Measurements from ENCODE around the gene TMEM150C.

TMEM150C gene

DNA sequence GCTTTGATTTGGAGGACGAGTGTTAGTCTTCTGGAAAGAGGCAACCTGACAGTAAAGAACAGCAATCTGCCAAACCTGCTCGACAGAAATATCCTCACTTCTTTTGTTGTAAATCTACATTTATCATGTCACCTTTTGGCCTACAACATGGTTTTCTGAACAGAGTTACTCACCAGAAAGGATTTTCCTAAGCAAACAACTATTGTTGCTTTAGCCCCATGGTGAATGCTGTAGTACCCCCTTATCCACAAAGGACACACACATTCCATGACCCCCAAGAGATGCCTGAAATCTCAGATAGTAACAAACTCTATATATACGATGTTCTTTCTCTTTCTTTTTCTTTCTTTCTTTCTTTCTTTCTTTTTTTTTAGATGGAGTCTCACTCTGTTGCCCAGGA is 42.7 kb downstream of the TMEM150C start:
- no peak for DNase-seq (ENCODE audit: low spot score in 2 of 2)
- in situ Hi-C loops (cut with MboI; ENCODE audit: low sequenced_read_pairs) = no loop called here
- H3K27me3 ChIP-seq (ENCODE audit: low read depth) = no peaks in the 10 kb centered on the region
- no peaks in the 10 kb centered on the region for H3K4me1 ChIP-seq
- H3K4me3 ChIP-seq = no peak overlapping the region
- no peaks in the 10 kb centered on the region for H3K9me3 ChIP-seq
- no peaks in the 10 kb centered on the region for H3K36me3 ChIP-seq (replicated peaks)

DNA sequence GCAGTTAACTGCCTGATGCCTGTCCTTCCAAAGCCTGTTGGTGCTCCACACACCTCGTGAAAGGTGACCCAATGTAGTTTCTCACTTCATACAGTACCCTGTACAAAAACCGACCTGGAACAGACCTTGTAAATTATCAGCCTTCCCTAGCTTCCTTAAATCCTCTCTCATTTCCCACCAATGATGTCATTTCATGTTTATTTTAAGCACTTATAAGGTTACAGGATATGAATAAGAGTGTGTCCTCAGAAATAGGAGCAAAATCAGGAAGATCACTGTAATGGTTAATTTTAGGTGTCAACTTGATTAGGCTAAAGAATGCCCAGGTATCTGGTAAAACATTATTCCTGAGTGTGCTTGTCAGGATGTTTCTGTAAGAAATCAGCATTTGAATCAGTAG is 44.7 kb downstream of the TMEM150C start:
- Histone ChIP-seq H3K4me3 (no peak overlapping the region), H3K9me3 (no peaks in the 10 kb centered on the region), H3K4me1 (no peaks in the 10 kb centered on the region), H3K27me3 (ENCODE audit: low read depth) (no peaks in the 10 kb centered on the region), H3K36me3 (replicated peaks) (no peaks in the 10 kb centered on the region)
- DNase-seq (ENCODE audit: low spot score in 2 of 2) = no peak
- in situ Hi-C loops (cut with MboI; ENCODE audit: low sequenced_read_pairs) = no loop called here

DNA sequence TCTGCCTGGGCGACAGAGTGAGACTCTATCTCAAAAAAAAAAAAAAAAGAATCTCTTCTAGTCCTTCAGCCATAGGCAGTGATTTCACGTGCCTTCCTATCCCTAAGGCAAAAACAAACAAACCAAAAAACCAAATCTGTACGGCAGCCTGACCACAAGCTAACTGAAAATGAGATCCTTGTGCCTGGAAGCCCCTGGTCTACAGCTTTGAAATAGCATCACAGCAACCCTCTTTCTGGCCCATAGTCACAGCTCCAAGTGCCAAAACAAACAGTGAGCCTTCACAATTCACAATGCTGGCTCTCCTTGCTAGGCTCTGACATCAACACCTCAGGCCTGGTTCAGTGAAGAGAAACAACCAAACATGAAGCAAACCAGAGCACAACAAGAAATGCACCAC is 46.1 kb downstream of the TMEM150C start:
- no peaks in the 10 kb centered on the region for H3K27me3 ChIP-seq (ENCODE audit: low read depth)
- H3K36me3 ChIP-seq (replicated peaks) = no peaks in the 10 kb centered on the region
- no peaks in the 10 kb centered on the region for H3K9me3 ChIP-seq
- no peaks in the 10 kb centered on the region for H3K4me1 ChIP-seq
- DNase-seq (ENCODE audit: low spot score in 2 of 2) = no peak
- no peak overlapping the region for H3K4me3 ChIP-seq
- in situ Hi-C loops (cut with MboI; ENCODE audit: low sequenced_read_pairs) = no loop called here

DNA sequence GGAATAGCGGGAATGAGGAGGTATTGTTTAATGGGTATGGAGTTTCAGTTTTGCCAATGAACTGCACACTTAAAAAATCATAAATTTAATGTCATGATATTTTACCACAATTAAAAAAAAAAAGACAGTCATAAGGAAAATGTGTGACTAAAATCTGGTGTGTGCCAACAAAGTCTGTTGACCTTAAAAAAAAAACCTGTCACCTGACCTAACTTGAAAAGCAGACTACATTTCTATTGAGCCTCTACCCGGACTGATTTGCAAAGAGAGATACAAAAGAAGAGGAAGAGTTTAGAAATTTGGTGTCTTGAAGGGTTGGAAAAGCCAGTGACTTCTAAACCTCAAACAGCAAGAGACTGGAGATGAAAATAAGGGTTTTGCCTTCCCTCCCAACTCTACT is 48.4 kb downstream of the TMEM150C start:
- Histone ChIP-seq H3K27me3 (ENCODE audit: low read depth) (no peaks in the 10 kb centered on the region), H3K4me1 (no peaks in the 10 kb centered on the region), H3K36me3 (replicated peaks) (no peaks in the 10 kb centered on the region), H3K9me3 (no peaks in the 10 kb centered on the region), H3K4me3 (no peak overlapping the region)
- DNase-seq (ENCODE audit: low spot score in 2 of 2) = no peak
- in situ Hi-C loops (cut with MboI; ENCODE audit: low sequenced_read_pairs) = no loop called here

DNA sequence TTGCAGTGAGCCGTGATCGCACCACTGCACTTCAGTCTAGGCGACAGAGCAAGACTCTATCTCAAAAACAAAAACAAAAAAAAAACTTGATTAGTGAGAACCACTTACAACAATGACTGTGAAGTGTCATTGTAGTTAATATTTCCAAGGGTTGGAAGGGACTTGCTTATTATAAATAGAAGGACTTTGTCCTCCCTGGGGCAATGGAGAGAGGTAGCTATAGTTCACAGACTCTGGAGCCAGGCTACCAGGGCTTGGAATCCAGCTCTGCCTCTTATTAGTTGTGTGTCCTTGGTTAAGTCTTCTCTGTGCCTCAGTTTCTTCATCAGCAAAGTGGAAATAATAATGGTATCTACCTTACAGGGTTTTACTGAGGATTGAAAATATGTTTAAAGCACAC is 51.6 kb downstream of the TMEM150C start:
- H3K4me3 ChIP-seq = no peak overlapping the region
- no peaks in the 10 kb centered on the region for H3K9me3 ChIP-seq
- in situ Hi-C loops (cut with MboI; ENCODE audit: low sequenced_read_pairs) = no loop called here
- no peaks in the 10 kb centered on the region for H3K4me1 ChIP-seq
- H3K36me3 ChIP-seq (replicated peaks) = no peaks in the 10 kb centered on the region
- H3K27me3 ChIP-seq (ENCODE audit: low read depth) = no peaks in the 10 kb centered on the region
- DNase-seq (ENCODE audit: low spot score in 2 of 2) = no peak

DNA sequence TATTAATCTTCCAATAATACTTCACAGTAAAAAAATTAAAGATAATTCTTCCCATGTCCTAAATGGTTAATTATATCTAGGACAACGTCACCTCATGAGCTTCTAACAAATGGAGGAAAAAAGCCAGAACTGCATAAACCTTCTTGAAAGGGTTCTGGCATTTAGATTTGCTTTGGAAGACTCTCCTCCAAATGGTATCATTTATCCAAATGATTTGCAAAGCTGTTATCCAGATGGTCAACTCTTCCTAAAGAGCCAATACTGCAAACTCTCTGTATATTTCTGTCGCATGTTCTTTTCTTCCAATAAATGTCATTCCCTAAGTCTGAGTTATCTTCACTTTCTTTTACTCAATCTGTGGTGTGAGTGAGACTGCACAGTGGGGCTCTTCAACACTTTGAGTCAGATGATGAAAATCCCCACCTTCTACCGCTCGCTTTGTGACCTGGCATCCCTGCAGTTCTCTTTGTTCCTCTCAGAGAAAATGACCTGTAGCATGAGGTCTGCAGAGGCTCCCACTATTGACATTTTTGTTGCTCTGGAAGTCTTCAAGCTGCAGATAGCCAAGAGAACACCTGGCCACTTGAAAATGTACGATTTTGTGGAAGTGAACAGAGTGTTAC is 52.9 kb downstream of the TMEM150C start:
- Histone ChIP-seq H3K4me1 (no peaks in the 10 kb centered on the region), H3K4me3 (no peak overlapping the region), H3K27me3 (ENCODE audit: low read depth) (no peaks in the 10 kb centered on the region), H3K36me3 (replicated peaks) (no peaks in the 10 kb centered on the region), H3K9me3 (no peaks in the 10 kb centered on the region)
- in situ Hi-C loops (cut with MboI; ENCODE audit: low sequenced_read_pairs) = no loop called here
- DNase-seq (ENCODE audit: low spot score in 2 of 2) = no peak

DNA sequence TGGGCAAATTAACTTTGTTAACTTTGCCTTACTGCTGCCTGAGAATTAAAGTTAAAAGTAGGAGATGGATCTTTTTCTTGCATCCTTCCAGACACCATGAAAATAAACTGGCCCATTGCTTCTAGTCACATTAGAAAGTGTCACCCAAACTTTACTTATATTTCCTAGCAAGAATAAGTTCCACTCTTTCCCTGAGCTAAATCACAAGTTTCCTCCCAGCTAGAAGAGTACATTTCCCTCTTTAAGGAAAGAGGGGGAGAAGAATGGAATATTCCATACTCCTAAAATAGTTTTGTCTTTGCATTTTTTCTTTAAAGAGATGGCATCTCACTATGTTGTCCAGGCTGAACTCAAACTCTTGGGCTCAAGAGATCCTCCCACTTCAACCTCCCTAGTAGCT is 53.8 kb downstream of the TMEM150C start:
- no peak overlapping the region for H3K4me3 ChIP-seq
- H3K27me3 ChIP-seq (ENCODE audit: low read depth) = no peaks in the 10 kb centered on the region
- H3K9me3 ChIP-seq = no peaks in the 10 kb centered on the region
- in situ Hi-C loops (cut with MboI; ENCODE audit: low sequenced_read_pairs) = no loop called here
- H3K36me3 ChIP-seq (replicated peaks) = no peaks in the 10 kb centered on the region
- no peaks in the 10 kb centered on the region for H3K4me1 ChIP-seq
- DNase-seq (ENCODE audit: low spot score in 2 of 2) = no peak

DNA sequence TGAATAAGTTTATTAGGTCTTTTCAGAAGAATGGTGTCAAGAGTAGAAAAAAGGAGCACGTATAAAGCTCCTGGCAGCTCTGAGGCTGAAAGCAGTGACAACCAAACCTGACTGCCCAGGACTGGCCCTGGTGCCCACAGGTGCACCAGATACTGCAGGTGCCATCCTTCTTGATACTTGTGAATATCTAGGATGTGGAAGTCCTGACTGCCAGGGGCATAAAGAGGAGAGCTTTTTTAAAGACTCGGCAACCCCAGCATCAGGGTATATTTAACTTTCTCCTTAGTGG is 60.7 kb downstream of the TMEM150C start:
- Histone ChIP-seq H3K4me3 (no peak overlapping the region), H3K4me1 (peaks cover 20% of the 10 kb centered on the region), H3K9me3 (no peaks in the 10 kb centered on the region), H3K36me3 (replicated peaks) (no peaks in the 10 kb centered on the region), H3K27me3 (ENCODE audit: low read depth) (no peaks in the 10 kb centered on the region)
- no peak for DNase-seq (ENCODE audit: low spot score in 2 of 2)
- in situ Hi-C loops (cut with MboI; ENCODE audit: low sequenced_read_pairs) = no loop called here

DNA sequence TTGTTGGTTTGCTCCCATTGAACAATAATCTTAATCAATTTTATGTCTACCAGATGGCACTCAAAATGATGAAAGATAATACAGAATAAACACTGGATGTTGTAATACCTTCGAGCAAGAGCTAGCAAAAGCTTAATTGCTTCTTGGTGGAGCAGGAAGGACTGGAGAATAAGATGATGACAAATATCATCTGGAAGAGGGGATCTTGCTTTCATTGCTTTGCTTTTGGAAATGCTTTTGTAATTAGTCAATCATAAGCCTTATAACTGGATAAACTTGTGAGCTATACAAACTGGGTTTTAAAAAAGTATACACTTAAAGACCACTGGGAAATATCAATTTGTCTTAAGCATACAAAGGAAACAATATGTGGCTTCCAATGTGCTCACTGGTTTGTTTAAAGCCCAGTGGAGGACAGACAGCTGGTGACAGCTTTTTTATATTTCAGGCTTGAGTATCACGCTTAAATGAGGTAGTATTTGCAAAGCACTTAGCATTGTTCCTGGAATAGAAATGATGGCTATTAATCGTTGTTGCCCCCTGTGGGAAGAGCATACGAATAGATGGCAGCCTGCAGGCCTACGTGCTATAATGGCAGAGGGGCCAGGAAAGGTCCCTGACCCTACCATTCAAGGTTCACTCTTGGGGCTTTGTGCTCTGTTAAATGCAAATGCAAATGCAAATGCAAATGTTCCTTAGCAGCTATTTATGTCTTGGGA is 61.2 kb downstream of the TMEM150C start:
- Histone ChIP-seq H3K9me3 (no peaks in the 10 kb centered on the region), H3K4me1 (peaks cover 20% of the 10 kb centered on the region), H3K27me3 (ENCODE audit: low read depth) (no peaks in the 10 kb centered on the region), H3K4me3 (no peak overlapping the region), H3K36me3 (replicated peaks) (no peaks in the 10 kb centered on the region)
- in situ Hi-C loops (cut with MboI; ENCODE audit: low sequenced_read_pairs) = no loop called here
- DNase-seq (ENCODE audit: low spot score in 2 of 2) = peak; percentile 89 to 99

DNA sequence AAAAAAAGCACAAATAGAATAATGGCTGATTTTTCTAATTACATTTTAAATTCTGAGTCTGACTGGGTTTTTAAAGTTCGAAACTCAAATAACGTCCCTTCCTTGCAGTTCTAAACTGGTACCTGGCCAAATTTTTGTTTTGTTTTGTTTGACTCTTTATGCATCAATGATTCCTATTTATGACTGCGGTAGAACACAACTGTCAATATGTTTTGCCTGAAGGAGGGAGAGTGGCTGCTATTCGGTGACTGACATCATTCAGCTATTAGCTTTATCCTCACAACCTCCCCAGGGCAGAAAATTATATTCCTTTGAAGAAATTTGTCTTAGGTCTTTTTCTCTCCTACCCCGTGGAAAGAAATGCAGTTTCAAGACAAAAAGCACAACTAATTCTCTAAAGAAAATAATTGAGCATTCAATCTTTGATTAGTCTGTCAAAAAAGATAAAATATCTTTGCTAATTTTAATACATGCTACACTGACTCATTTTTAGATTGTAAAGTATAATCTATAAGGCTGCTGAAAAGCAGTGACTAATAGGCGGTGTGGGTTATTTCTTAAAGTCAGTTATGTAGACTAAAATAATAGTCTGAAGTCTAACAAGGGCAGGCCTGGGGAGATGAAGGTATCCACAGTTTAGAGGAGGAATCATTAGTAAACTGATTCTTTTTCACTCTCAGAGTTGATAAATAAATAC is 61.9 kb downstream of the TMEM150C start:
- H3K27me3 ChIP-seq (ENCODE audit: low read depth) = no peaks in the 10 kb centered on the region
- H3K4me3 ChIP-seq = no peak overlapping the region
- in situ Hi-C loops (cut with MboI; ENCODE audit: low sequenced_read_pairs) = no loop called here

DNA sequence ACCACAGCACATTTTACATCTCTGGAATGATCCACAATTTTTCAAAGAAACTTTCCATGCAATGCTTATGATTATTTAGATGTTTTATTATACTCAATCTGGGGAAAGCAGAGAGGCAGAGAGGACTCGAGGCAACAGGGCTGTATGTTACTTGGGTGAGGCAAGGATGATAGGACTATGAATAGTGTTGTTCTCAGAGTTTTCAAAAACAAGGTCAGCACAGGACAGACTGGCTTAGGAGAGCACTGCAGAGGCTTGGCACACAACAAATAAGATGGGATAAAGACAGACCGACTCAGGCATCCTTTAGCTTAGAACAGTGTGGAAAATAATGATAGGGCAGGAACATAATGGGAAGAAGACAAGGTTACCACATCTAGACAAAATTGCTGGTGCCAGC is 65.4 kb downstream of the TMEM150C start:
- H3K4me1 ChIP-seq = peaks cover 14% of the 10 kb centered on the region
- no peak for DNase-seq (ENCODE audit: low spot score in 2 of 2)
- no peak overlapping the region for H3K4me3 ChIP-seq
- in situ Hi-C loops (cut with MboI; ENCODE audit: low sequenced_read_pairs) = no loop called here
- H3K9me3 ChIP-seq = no peaks in the 10 kb centered on the region
- H3K27me3 ChIP-seq (ENCODE audit: low read depth) = no peaks in the 10 kb centered on the region
- no peaks in the 10 kb centered on the region for H3K36me3 ChIP-seq (replicated peaks)

More for the DNA sequence above, 61.9 kb downstream of the TMEM150C start:
- DNase-seq (ENCODE audit: low spot score in 2 of 2) = no peak
- Histone ChIP-seq H3K9me3 (no peaks in the 10 kb centered on the region), H3K36me3 (replicated peaks) (no peaks in the 10 kb centered on the region), H3K4me1 (peaks cover 20% of the 10 kb centered on the region)

DNA sequence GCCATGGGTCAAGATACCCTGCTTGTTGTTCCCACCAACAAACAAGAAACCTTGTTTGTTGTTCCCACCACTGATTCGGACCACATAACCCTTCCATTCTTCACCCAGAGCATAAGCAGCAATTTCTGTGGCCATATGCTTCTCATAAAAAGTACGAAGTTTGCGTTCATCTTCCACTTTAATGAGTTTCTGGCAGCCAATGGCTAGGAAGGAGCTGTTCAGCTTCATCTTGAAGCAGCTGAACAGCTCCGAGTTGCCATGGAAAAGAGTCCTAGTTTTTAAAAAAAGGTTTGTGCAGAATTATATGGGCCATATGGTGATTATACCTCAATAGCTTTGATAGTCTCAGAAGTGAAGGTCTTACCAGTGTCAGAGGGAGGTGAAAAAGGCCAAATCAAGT is 66.1 kb downstream of the TMEM150C start:
- no peaks in the 10 kb centered on the region for H3K27me3 ChIP-seq (ENCODE audit: low read depth)

DNA sequence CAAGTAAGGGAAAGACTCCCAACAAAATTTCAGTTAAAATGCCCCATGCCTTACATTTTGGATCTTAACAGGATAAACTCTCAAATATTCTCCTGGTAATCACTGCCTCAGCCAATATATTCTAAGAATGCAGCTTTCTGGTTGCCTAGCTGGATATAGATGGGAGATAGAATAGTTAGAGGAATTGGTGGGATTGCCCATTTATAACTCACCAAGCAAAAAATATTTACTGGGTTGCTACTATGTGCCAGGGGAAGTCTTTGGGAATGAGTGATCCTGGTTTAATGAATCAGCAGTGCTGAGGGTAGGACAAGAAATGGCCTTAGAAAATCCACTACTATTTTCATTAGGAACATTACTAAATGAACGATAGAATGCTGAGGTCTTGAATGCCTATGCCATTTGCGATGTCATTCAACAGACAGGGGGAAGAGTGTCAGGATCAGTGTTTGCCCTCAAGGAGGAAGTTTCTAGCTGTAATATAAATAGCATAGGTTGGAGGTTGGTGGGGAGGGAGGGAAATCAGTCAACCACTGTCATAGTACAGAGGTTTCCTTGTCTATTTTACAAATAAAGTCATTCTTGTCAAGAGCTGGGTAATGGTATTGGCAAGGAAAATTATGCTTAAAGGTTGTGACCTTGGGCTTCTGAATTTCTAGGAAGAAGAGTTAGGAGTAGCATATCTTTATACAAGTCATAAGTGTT is 67.9 kb downstream of the TMEM150C start:
- DNase-seq (ENCODE audit: low spot score in 2 of 2) = no peak
- Histone ChIP-seq H3K4me1 (no peaks in the 10 kb centered on the region), H3K36me3 (replicated peaks) (no peaks in the 10 kb centered on the region), H3K27me3 (ENCODE audit: low read depth) (no peaks in the 10 kb centered on the region), H3K4me3 (no peak overlapping the region), H3K9me3 (no peaks in the 10 kb centered on the region)
- in situ Hi-C loops (cut with MboI; ENCODE audit: low sequenced_read_pairs) = no loop called here

More for the DNA sequence above, 66.1 kb downstream of the TMEM150C start:
- no peak for DNase-seq (ENCODE audit: low spot score in 2 of 2)
- in situ Hi-C loops (cut with MboI; ENCODE audit: low sequenced_read_pairs) = no loop called here
- Histone ChIP-seq H3K4me1 (peaks cover 11% of the 10 kb centered on the region), H3K36me3 (replicated peaks) (no peaks in the 10 kb centered on the region), H3K9me3 (no peaks in the 10 kb centered on the region), H3K4me3 (no peak overlapping the region)

All from HAP-1 (cell line).